ENCODE results near the gene CYFIP1. TPM values are rescaled to one million over a fixed set of nuclear protein-coding genes. Genes with fewer than 3 reads are reported as not detected.

CYFIP1 gene
- total RNA-seq, 2 donors from 2014 or later, result 134 to 139 TPM

DNA sequence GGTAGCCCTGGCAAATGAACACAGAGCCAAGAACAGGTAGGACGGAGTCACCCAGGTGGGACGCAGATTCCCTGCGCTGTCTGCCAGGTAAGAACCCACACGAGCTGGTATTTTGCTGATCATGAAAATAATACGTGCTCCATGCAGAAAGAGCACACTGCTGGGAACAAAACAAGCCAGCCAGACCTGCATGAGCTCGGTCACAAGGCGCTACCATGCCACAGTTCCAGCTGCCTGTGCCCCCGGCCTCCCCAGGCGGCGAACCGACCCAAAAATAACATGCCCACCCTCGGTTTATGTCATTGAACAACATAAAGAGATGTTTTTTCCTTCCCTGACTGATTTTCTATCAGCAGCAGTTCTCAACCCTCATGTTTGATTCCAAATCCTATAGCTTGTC, 25.8 kb downstream of the CYFIP1 start:
- H3K36me3 Mint-ChIP-seq (ENCODE audit: low read depth), result peaks cover 3% of the 10 kb centered on the region
- H3K36me3 ChIP-seq (ENCODE audit: control insufficient read depth, insufficient read depth, low read length), result no peaks in the 10 kb centered on the region
- no peak overlapping the region for H3K4me3 ChIP-seq (ENCODE audit: low read length)
- no peak for TF ChIP-seq CTCF (conservative IDR thresholded peaks at IDR 0.05)
- H3K27me3 ChIP-seq (ENCODE audit: control insufficient read depth, insufficient read depth, low read length, poor library complexity, severe bottlenecking), result no peaks in the 10 kb centered on the region
- no peaks in the 10 kb centered on the region for H3K9me3 ChIP-seq (ENCODE audit: control insufficient read depth, low read length)
- no peaks in the 10 kb centered on the region for H3K4me1 ChIP-seq (ENCODE audit: control insufficient read depth, insufficient read depth, low read length)
- peaks cover 14% of the 10 kb centered on the region for H3K4me1 Mint-ChIP-seq
- 93 to 94% methylated on average over 11 to 12 of the region's 12 CpGs for WGBS, 2 experiments (ENCODE audit: insufficient coverage in 1 of 2, insufficient read length in 1 of 2)
- H3K27ac ChIP-seq (ENCODE audit: low read depth, low read length), result no peak overlapping the region
- H3K4me3 Mint-ChIP-seq, result no peak overlapping the region
- no peaks in the 10 kb centered on the region for H3K9me3 Mint-ChIP-seq
- no peaks in the 10 kb centered on the region for H3K27me3 Mint-ChIP-seq (ENCODE audit: insufficient read depth)
- DNase-seq, result no peak
- no peak overlapping the region for H3K9ac ChIP-seq (ENCODE audit: extremely low read depth, low read length, poor library complexity, severe bottlenecking)
- H3K27ac Mint-ChIP-seq, result peak overlapping the region; percentile 55

GRCh38 chr15:22952796-22953579, 27.2 kb downstream of the CYFIP1 start:
- Histone ChIP-seq H3K4me1 (ENCODE audit: control insufficient read depth, insufficient read depth, low read length) (no peaks in the 10 kb centered on the region), H3K9ac (ENCODE audit: extremely low read depth, low read length, poor library complexity, severe bottlenecking) (no peak overlapping the region), H3K27ac (ENCODE audit: low read depth, low read length) (peak overlapping the region; percentile 81), H3K27me3 (ENCODE audit: control insufficient read depth, insufficient read depth, low read length, poor library complexity, severe bottlenecking) (no peaks in the 10 kb centered on the region), H3K36me3 (ENCODE audit: control insufficient read depth, insufficient read depth, low read length) (no peaks in the 10 kb centered on the region), H3K4me3 (ENCODE audit: low read length) (no peak overlapping the region), H3K9me3 (ENCODE audit: control insufficient read depth, low read length) (no peaks in the 10 kb centered on the region)
- WGBS, 2 experiments (ENCODE audit: insufficient coverage in 1 of 2, insufficient read length in 1 of 2), result 63 to 65% methylated on average over 10 to 21 of the region's 21 CpGs
- no peak overlapping the region for H3K4me3 Mint-ChIP-seq
- peaks cover 28% of the 10 kb centered on the region for H3K4me1 Mint-ChIP-seq
- no peaks in the 10 kb centered on the region for H3K27me3 Mint-ChIP-seq (ENCODE audit: insufficient read depth)
- peak overlapping the region; percentile 59 for H3K27ac Mint-ChIP-seq
- peaks cover 3% of the 10 kb centered on the region for H3K36me3 Mint-ChIP-seq (ENCODE audit: low read depth)
- DNase-seq, result peak; percentile 78
- no peak for TF ChIP-seq CTCF (conservative IDR thresholded peaks at IDR 0.05)
- no peaks in the 10 kb centered on the region for H3K9me3 Mint-ChIP-seq

GRCh38 chr15:22951381-22952280, 28.5 kb downstream of the CYFIP1 start:
- H3K27ac ChIP-seq (ENCODE audit: low read depth, low read length), result no peak overlapping the region
- TF ChIP-seq CTCF (conservative IDR thresholded peaks at IDR 0.05), result no peak
- no peaks in the 10 kb centered on the region for H3K4me1 ChIP-seq (ENCODE audit: control insufficient read depth, insufficient read depth, low read length)
- no peaks in the 10 kb centered on the region for H3K27me3 Mint-ChIP-seq (ENCODE audit: insufficient read depth)
- H3K27ac Mint-ChIP-seq, result no peak overlapping the region
- H3K9me3 ChIP-seq (ENCODE audit: control insufficient read depth, low read length), result no peaks in the 10 kb centered on the region
- no peak for DNase-seq
- H3K4me1 Mint-ChIP-seq, result peaks cover 33% of the 10 kb centered on the region
- no peak overlapping the region for H3K4me3 ChIP-seq (ENCODE audit: low read length)
- H3K36me3 ChIP-seq (ENCODE audit: control insufficient read depth, insufficient read depth, low read length), result peaks cover 4% of the 10 kb centered on the region
- H3K27me3 ChIP-seq (ENCODE audit: control insufficient read depth, insufficient read depth, low read length, poor library complexity, severe bottlenecking), result no peaks in the 10 kb centered on the region
- no peaks in the 10 kb centered on the region for H3K9me3 Mint-ChIP-seq
- no peak overlapping the region for H3K9ac ChIP-seq (ENCODE audit: extremely low read depth, low read length, poor library complexity, severe bottlenecking)
- WGBS, 2 experiments (ENCODE audit: insufficient coverage in 1 of 2, insufficient read length in 1 of 2), result 94 to 95% methylated on average over 27 to 39 of the region's 39 CpGs
- H3K4me3 Mint-ChIP-seq, result no peak overlapping the region
- peaks cover 6% of the 10 kb centered on the region for H3K36me3 Mint-ChIP-seq (ENCODE audit: low read depth)
